NB4 (cell line): ENCODE measurements around the gene CCKAR.

Experiments
- CTCF ChIP-seq: IDR thresholded peaks from one replicate; pipeline ENCODE4 v1.5.1; 2012; ENCODE audit warnings: low read depth, low read length
- MAX ChIP-seq: IDR thresholded peaks from 2 replicates; pipeline ENCODE4 v1.6.1; 2011; ENCODE audit warnings: low read depth, low read length
- MYC ChIP-seq: IDR thresholded peaks from 2 replicates; pipeline ENCODE4 v1.6.1; 2011; ENCODE audit warnings: low read depth, low read length
- POLR2A ChIP-seq: IDR thresholded peaks from 2 replicates; pipeline ENCODE4 v1.6.1; 2011; ENCODE audit warnings: mild to moderate bottlenecking; ENCODE audit not compliant: insufficient read length; ENCODE audit errors: extremely low read depth

- no peak for TF ChIP-seq MAX
- TF ChIP-seq POLR2A: no peak
- no peak for TF ChIP-seq CTCF
- TF ChIP-seq MYC: no peak
These were observed 39.9 kb downstream of the CCKAR start for GRCh38 chr4:26450418-26450817.
